Fibroblast of gingiva (primary cell): ENCODE measurements around the gene HCN1.
A peak's percentile ranks its signal among the peaks of the same experiment; 100 is the strongest.

Experiments used
- DNase-seq: peaks from one replicate; pipeline ENCODE4 v3.0.0-alpha.2; 2011; ENCODE audit warnings: low read depth

HCN1 gene

GRCh38 chr5:45696206-45696836, at the start of gene HCN1:
HCN1 (minus strand) TSS chr5:45696380.
- peak; percentile 20 for DNase-seq

GRCh38 chr5:45741110-45741509, 44.9 kb upstream of the HCN1 start:
- no peak for DNase-seq

GRCh38 chr5:45737153-45737552, 41.0 kb upstream of the HCN1 start:
- DNase-seq = no peak

GRCh38 chr5:45725537-45725936, 29.4 kb upstream of the HCN1 start:
- DNase-seq = no peak

- no peak for DNase-seq
Measured at GRCh38 chr5:45697201-45697600, 1.0 kb upstream of the HCN1 start.

GRCh38 chr5:45695804-45696156, 400 bp downstream of the HCN1 start:
- DNase-seq = no peak

- DNase-seq = no peak
Measured at GRCh38 chr5:45694971-45695803, 993 bp downstream of the HCN1 start.

GRCh38 chr5:45694255-45694814, 1.8 kb downstream of the HCN1 start:
- DNase-seq = no peak

- no peak for DNase-seq
Measured at GRCh38 chr5:45692481-45692880, 3.7 kb downstream of the HCN1 start.

GRCh38 chr5:45691656-45692055, 4.5 kb downstream of the HCN1 start:
- DNase-seq = no peak

- DNase-seq = no peak
Measured at GRCh38 chr5:45687701-45688100, 8.5 kb downstream of the HCN1 start.

GRCh38 chr5:45686620-45687019, 9.6 kb downstream of the HCN1 start:
- DNase-seq = no peak

- DNase-seq = no peak
Measured at GRCh38 chr5:45684118-45684517, 12.1 kb downstream of the HCN1 start.

- DNase-seq = no peak
Measured at GRCh38 chr5:45680950-45681349, 15.2 kb downstream of the HCN1 start.

GRCh38 chr5:45677524-45677923, 18.7 kb downstream of the HCN1 start:
- no peak for DNase-seq

GRCh38 chr5:45672271-45672670, 23.9 kb downstream of the HCN1 start:
- no peak for DNase-seq

- DNase-seq = no peak
Measured at GRCh38 chr5:45648744-45649143, 47.4 kb downstream of the HCN1 start.

- no peak for DNase-seq
Measured at GRCh38 chr5:45643056-45643455, 53.1 kb downstream of the HCN1 start.

- DNase-seq = no peak
Measured at GRCh38 chr5:45642370-45642769, 53.8 kb downstream of the HCN1 start.

GRCh38 chr5:45639040-45639439, 57.1 kb downstream of the HCN1 start:
- no peak for DNase-seq

- DNase-seq = no peak
Measured at GRCh38 chr5:45627076-45627656, 69.0 kb downstream of the HCN1 start.

GRCh38 chr5:45623832-45624231, 72.3 kb downstream of the HCN1 start:
- no peak for DNase-seq

- no peak for DNase-seq
Measured at GRCh38 chr5:45622365-45622764, 73.8 kb downstream of the HCN1 start.
